Liver (tissue), 9 donors: ENCODE results near the gene SUMO1. TPM values are rescaled to one million over a fixed set of nuclear protein-coding genes. Genes with fewer than 3 reads are reported as not detected.

Experiments
- DNase-seq: peaks from one replicate; pipeline ENCODE4 v3.0.0-alpha.2; 2017; ENCODE audit warnings: low spot score
- H3K27ac ChIP-seq, 2 donors: one replicate each; pipeline ENCODE4 v1.7.0; 2013; ENCODE audit warnings: inconsistent platforms in 2 of 2, low read length in 2 of 2, control low read depth in 1 of 2, low read depth in 1 of 2, mild to moderate bottlenecking in 1 of 2
- H3K27me3 ChIP-seq, 4 donors: one replicate each; pipeline versions ENCODE4 v1.6.1 to v1.7.0; 2013; ENCODE audit warnings: low read length in 3 of 4, inconsistent platforms in 1 of 4, mild to moderate bottlenecking in 1 of 4, moderate library complexity in 1 of 4; ENCODE audit not compliant: control insufficient read depth in 4 of 4, insufficient read depth in 4 of 4
- H3K36me3 ChIP-seq, 4 donors: one replicate each; pipeline versions ENCODE4 v1.6.1 to v1.7.0; 2013; ENCODE audit warnings: low read length in 3 of 4, mild to moderate bottlenecking in 3 of 4, low read depth in 1 of 4, moderate library complexity in 1 of 4; ENCODE audit not compliant: control insufficient read depth in 4 of 4, insufficient read depth in 3 of 4
- H3K4me1 ChIP-seq, 4 donors: one replicate each; pipeline versions ENCODE4 v1.6.1 to v1.7.0; 2013; ENCODE audit warnings: low read length in 3 of 4, mild to moderate bottlenecking in 3 of 4, moderate library complexity in 1 of 4; ENCODE audit not compliant: control insufficient read depth in 4 of 4, insufficient read depth in 4 of 4
- H3K4me3 ChIP-seq, 3 donors: one replicate each; pipeline versions ENCODE4 v1.6.1 to v1.7.0; 2013; ENCODE audit warnings: low read length in 3 of 3, control low read depth in 1 of 3, low read depth in 1 of 3, mild to moderate bottlenecking in 1 of 3
- H3K9ac ChIP-seq, 2 donors: one replicate each; pipeline ENCODE4 v1.7.0; 2013; ENCODE audit warnings: low read length in 2 of 2, mild to moderate bottlenecking in 2 of 2, moderate library complexity in 2 of 2, control low read depth in 1 of 2, low read depth in 1 of 2
- H3K9me3 ChIP-seq, 4 donors: one replicate each; pipeline versions ENCODE4 v1.6.1 to v1.7.0; 2013; ENCODE audit warnings: low read length in 3 of 4; ENCODE audit not compliant: control insufficient read depth in 4 of 4
- CTCF ChIP-seq: fragments of 150-350 bp; IDR thresholded peaks from 2 replicates; pipeline ENCODE4 v1.5.1; 2017; ENCODE audit warnings: improper control_type of control experiment, low read depth, low read length; ENCODE audit not compliant: missing input control
- EGR1 ChIP-seq, 2 donors: IDR thresholded peaks; 2 replicates each; pipeline ENCODE4 v1.6.1; 2016 to 2018; ENCODE audit warnings: antibody characterized with exemption in 2 of 2, low read depth in 2 of 2
- GABPA ChIP-seq, 2 donors: IDR thresholded peaks in 1 of 2; conservative IDR thresholded peaks in 1 of 2; 2 replicates each; pipeline ENCODE4 v1.6.1; 2016; ENCODE audit warnings: antibody characterized with exemption in 2 of 2, mild to moderate bottlenecking in 1 of 2, moderate library complexity in 1 of 2
- HNF4A ChIP-seq, 2 donors: conservative IDR thresholded peaks; 2 replicates each; pipeline ENCODE4 v1.6.1; 2016; ENCODE audit warnings: antibody characterized with exemption in 2 of 2, mild to moderate bottlenecking in 2 of 2
- HNF4G ChIP-seq: IDR thresholded peaks from 2 replicates; pipeline ENCODE4 v1.6.1; 2016; ENCODE audit warnings: antibody characterized with exemption
- MAX ChIP-seq: IDR thresholded peaks from 2 replicates; pipeline ENCODE4 v1.6.1; 2016; ENCODE audit warnings: antibody characterized with exemption
- NR2F2 ChIP-seq: IDR thresholded peaks from 2 replicates; pipeline ENCODE4 v1.6.1; 2016; ENCODE audit warnings: antibody characterized with exemption
- REST ChIP-seq: IDR thresholded peaks from 2 replicates; pipeline ENCODE4 v1.6.1; 2016; ENCODE audit warnings: antibody characterized with exemption, mild to moderate bottlenecking
- RXRA ChIP-seq, 2 donors: IDR thresholded peaks; 2 replicates each; pipeline ENCODE4 v1.6.1; 2017 to 2018; ENCODE audit warnings: antibody characterized with exemption in 2 of 2, mild to moderate bottlenecking in 1 of 2
- TAF1 ChIP-seq: conservative IDR thresholded peaks from 2 replicates; pipeline ENCODE4 v1.6.1; 2016; ENCODE audit warnings: antibody characterized with exemption, mild to moderate bottlenecking
- YY1 ChIP-seq: IDR thresholded peaks from 2 replicates; pipeline ENCODE4 v1.6.1; 2016; ENCODE audit warnings: antibody characterized with exemption, mild to moderate bottlenecking
- WGBS: extraction: QIAGEN DNeasy Blood & Tissue Kit; methylation state at CpG from one replicate; pipeline ENCODE4 v1.1.7; 2013; 5-methylcytosine and 5-hydroxymethylcytosine counted together
- polyA plus RNA-seq, 2 donors: library from polyadenylated mRNA; stranded (reverse) in 1 of 2; unstranded in 1 of 2; fragments of 200-250 nt in 1 of 2; fragments of >200 nt in 1 of 2; fragmentation: Nextera tagmentation in 1 of 2; extraction: Ambion mirVana in 1 of 2; gene quantifications; one replicate each; pipeline versions ENCODE4 v1.2.1 to v1.2.3, GENCODE V29; 2013 to 2015
- total RNA-seq, 2 donors: library from RNA; depleted of rRNA; stranded (reverse); fragments of >200 nt; gene quantifications; one replicate each; pipeline ENCODE4 v1.2.3, GENCODE V29; 2014
- TF ChIP-seq, protein P1 (sequence below): IDR thresholded peaks from 2 replicates; pipeline ENCODE4 v1.6.1; 2016; ENCODE audit warnings: antibody characterized with exemption
- donor health status: healthy.
- donor health status: healthy.
- donor health status: healthy.
- donor health status: healthy.
- donor health status: healthy.

SUMO1 gene
- total and polyA plus RNA-seq, 4 donors: 42.7 to 139 (median 51.4) TPM

DNA sequence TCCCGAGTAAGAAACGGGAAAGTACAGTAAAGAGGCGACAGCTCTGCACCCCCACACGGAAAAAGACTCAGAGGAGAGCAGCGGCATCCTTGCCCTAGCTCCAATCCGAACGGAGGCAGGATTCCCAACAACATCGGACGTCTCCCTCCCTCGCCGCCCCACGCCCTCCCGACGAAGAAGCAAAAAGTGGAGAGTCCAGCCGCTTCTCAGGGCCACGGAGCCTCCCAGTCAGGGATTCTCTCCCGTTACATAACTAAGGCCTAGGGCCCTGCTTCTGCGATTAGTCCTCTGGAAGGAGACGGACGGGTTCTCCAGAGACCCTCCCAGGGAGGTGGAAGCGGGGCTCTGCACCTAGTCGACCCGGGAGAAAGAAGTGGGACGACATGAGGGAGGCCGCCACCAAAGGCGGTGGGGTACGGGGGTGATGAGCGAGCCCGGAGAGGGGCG lies 587 bp downstream of the SUMO1 start:
- TF ChIP-seq TAF1 (no peak), YY1 (no peak), CTCF (no peak)
- Histone ChIP-seq H3K27ac (peak overlapping the region; percentile 70 to 82), H3K27me3 (no peaks in the 10 kb centered on the region), H3K9ac (peak overlapping the region; percentile 23 to 90), H3K9me3 (no peaks in the 10 kb centered on the region), H3K4me3 (peak overlapping the region; percentile 75 to 88 (median 85)), H3K36me3 (no peaks in the 10 kb centered on the region), H3K4me1 (peaks cover 8 to 15% (median 15%) of the 10 kb centered on the region in 4 donors)
- under 1% methylated on average over 30 of the region's 30 CpGs for WGBS
- peak; percentile 54 for DNase-seq

DNA sequence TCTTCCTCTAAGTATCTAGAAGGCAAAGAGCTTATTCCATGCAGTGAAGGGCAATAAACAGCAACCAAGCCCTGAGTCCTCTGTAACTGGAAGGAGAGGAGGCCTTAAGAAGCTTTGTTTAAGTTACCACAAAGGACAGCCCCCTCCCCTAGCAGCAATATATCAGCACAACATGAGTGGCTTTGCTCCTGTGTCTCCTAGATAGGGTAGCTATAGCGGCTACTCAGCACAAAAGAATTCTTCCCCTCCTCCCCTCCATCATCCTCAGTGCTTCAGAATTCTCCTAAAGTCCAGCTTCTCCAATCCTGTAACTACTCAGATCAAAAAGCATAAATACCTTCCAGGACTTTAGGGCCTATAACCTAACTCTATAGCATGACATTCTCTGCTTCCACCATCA lies 16.5 kb downstream of the SUMO1 start:
- no peaks in the 10 kb centered on the region for H3K9me3 ChIP-seq
- WGBS: 98% methylated on average over 1 of the region's 1 CpG
- TF ChIP-seq EGR1 (IDR thresholded peaks at IDR 0.05; ENCODE audit: low read depth in 2 of 2) (no peak), NR2F2 (no peak), CTCF (no peak), HNF4A (conservative IDR thresholded peaks at IDR 0.05) (no peak)
- no peak overlapping the region for H3K9ac ChIP-seq
- H3K36me3 ChIP-seq: peaks cover 3 to 14% (median 7%) of the 10 kb centered on the region in 4 donors
- no peak for DNase-seq
- peaks cover 0 to 4% (median 0%) of the 10 kb centered on the region in 4 donors for H3K4me1 ChIP-seq
- no peak overlapping the region for H3K4me3 ChIP-seq
- no peak overlapping the region for H3K27ac ChIP-seq
- no peaks in the 10 kb centered on the region for H3K27me3 ChIP-seq

DNA sequence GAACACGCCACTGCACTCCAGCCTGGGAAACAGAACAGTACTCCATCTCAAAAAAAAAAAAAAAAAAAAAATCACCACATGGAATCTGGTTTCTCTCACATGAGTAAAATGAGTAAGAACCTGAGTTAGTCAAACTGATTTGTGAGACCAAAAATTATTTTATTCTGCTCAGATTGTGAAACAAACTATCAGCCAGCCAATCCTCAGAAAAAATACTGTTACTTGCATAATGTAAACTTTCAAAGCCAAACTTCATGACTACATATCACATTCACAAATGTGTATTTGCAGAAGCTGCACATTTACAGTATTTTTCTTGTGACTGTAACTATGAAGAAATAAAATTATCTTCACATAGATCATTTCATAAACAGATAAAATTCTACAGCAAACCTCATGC lies 23.2 kb downstream of the SUMO1 start:
- peaks cover 4 to 25% (median 19%) of the 10 kb centered on the region in 4 donors for H3K36me3 ChIP-seq
- 96% methylated on average over 1 of the region's 1 CpG for WGBS

More for the DNA sequence above, 23.2 kb downstream of the SUMO1 start:
- TF ChIP-seq REST (no peak), RXRA (IDR thresholded peaks at IDR 0.05) (no peak), HNF4G (no peak), GABPA (IDR thresholded peaks at IDR 0.05 in 1 of 2, conservative IDR thresholded peaks at IDR 0.05 in 1 of 2) (no peak), MAX (no peak)
- TF ChIP-seq, protein P1, sequence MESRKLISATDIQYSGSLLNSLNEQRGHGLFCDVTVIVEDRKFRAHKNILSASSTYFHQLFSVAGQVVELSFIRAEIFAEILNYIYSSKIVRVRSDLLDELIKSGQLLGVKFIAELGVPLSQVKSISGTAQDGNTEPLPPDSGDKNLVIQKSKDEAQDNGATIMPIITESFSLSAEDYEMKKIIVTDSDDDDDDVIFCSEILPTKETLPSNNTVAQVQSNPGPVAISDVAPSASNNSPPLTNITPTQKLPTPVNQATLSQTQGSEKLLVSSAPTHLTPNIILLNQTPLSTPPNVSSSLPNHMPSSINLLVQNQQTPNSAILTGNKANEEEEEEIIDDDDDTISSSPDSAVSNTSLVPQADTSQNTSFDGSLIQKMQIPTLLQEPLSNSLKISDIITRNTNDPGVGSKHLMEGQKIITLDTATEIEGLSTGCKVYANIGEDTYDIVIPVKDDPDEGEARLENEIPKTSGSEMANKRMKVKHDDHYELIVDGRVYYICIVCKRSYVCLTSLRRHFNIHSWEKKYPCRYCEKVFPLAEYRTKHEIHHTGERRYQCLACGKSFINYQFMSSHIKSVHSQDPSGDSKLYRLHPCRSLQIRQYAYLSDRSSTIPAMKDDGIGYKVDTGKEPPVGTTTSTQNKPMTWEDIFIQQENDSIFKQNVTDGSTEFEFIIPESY: no peak
- no peak overlapping the region for H3K27ac ChIP-seq
- no peak overlapping the region for H3K4me3 ChIP-seq
- H3K9ac ChIP-seq: no peak overlapping the region
- no peak for DNase-seq
- H3K27me3 ChIP-seq: no peaks in the 10 kb centered on the region
- H3K4me1 ChIP-seq: peaks cover 0 to 2% (median 0%) of the 10 kb centered on the region in 4 donors
- no peaks in the 10 kb centered on the region for H3K9me3 ChIP-seq
